Neural progenitor cell (in vitro differentiated cells): ENCODE results near the gene TMEM132E. TPM values are rescaled to one million over a fixed set of nuclear protein-coding genes. Genes with fewer than 3 reads are reported as not detected.

Source experiments
- DNase-seq: peaks from one replicate; pipeline ENCODE4 v3.0.0-alpha.2; 2016; ENCODE audit warnings: low spot score
- H2AFZ ChIP-seq: fragments of 200-600 bp; sonication (generic); replicated peaks from 2 replicates; pipeline ENCODE4 v1.6.1; 2016; ENCODE audit warnings: antibody characterized with exemption
- H3F3A ChIP-seq: fragments of 200-600 bp; sonication (generic); 2 replicates; pipeline ENCODE4 v1.6.1; 2016; ENCODE audit warnings: antibody characterized with exemption, low read depth
- H3K27ac ChIP-seq: fragments of 200-600 bp; sonication (generic); 2 replicates; pipeline ENCODE4 v1.5.1; 2016; ENCODE audit warnings: mild to moderate bottlenecking
- H3K27me3 ChIP-seq: fragments of 200-600 bp; sonication (generic); 2 replicates; pipeline ENCODE4 v1.6.1; 2016; ENCODE audit warnings: mild to moderate bottlenecking, moderate library complexity
- H3K36me3 ChIP-seq: fragments of 200-600 bp; sonication (generic); 2 replicates; pipeline ENCODE4 v1.5.1; 2016
- H3K4me1 ChIP-seq: fragments of 200-600 bp; sonication (generic); 2 replicates; pipeline ENCODE4 v1.6.1; 2016; ENCODE audit warnings: mixed run types
- H3K4me2 ChIP-seq: fragments of 200-600 bp; sonication (generic); 2 replicates; pipeline ENCODE4 v1.6.1; 2016
- H3K4me3 ChIP-seq: fragments of 200-600 bp; sonication (generic); 2 replicates; pipeline ENCODE4 v1.5.1; 2016
- H3K79me2 ChIP-seq: fragments of 200-600 bp; sonication (generic); 2 replicates; pipeline ENCODE4 v1.6.1; 2016; ENCODE audit warnings: low read depth
- H3K9ac ChIP-seq: fragments of 200-600 bp; sonication (generic); 2 replicates; pipeline ENCODE4 v1.6.1; 2016
- H3K9me3 ChIP-seq: fragments of 200-600 bp; sonication (generic); 2 replicates; pipeline ENCODE4 v1.5.1; 2016; ENCODE audit warnings: low read depth
- H4K20me1 ChIP-seq: fragments of 200-600 bp; sonication (generic); 2 replicates; pipeline ENCODE4 v1.6.1; 2016; ENCODE audit warnings: low read depth
- H3K27ac Mint-ChIP-seq: 3 replicates; pipeline ENCODE4 v1.8.0; 2021; ENCODE audit warnings: mixed read lengths
- H3K27me3 Mint-ChIP-seq: 2 replicates; pipeline ENCODE4 v1.8.0; 2022; ENCODE audit warnings: low read depth, mild to moderate bottlenecking, inconsistent platforms, moderate library complexity, mixed read lengths; ENCODE audit not compliant: insufficient read depth
- H3K36me3 Mint-ChIP-seq: 3 replicates; pipeline ENCODE4 v1.8.0; 2021; ENCODE audit warnings: mixed read lengths
- H3K4me1 Mint-ChIP-seq: 3 replicates; pipeline ENCODE4 v1.8.0; 2021; ENCODE audit warnings: mixed read lengths
- H3K4me3 Mint-ChIP-seq: 3 replicates; pipeline ENCODE4 v1.8.0; 2021; ENCODE audit warnings: mild to moderate bottlenecking, moderate library complexity, mixed read lengths
- H3K9me3 Mint-ChIP-seq: 3 replicates; pipeline ENCODE4 v1.8.0; 2020; ENCODE audit warnings: mixed read lengths
- CTCF ChIP-seq: fragments of 200-600 bp; sonication (generic); IDR thresholded peaks from 2 replicates; pipeline ENCODE4 v1.5.1; 2017; ENCODE audit warnings: antibody characterized with exemption, mild to moderate bottlenecking
- EZH2 ChIP-seq: fragments of 200-600 bp; sonication (generic); IDR thresholded peaks from 2 replicates; pipeline ENCODE4 v1.6.1; 2017; ENCODE audit warnings: antibody characterized with exemption, mild to moderate bottlenecking, moderate library complexity
- EZH2phosphoT487 ChIP-seq: fragments of 200-600 bp; sonication (generic); IDR thresholded peaks from 2 replicates; pipeline ENCODE4 v1.6.1; 2017; ENCODE audit warnings: antibody characterized with exemption
- total RNA-seq: library from RNA; depleted of rRNA; stranded (reverse); fragments of >200 nt; gene quantifications from 2 replicates; pipeline ENCODE4 v1.2.3, GENCODE V29; 2015; ENCODE audit warnings: low replicate concordance

TMEM132E gene
- total RNA-seq, 1 donor from 2014 or later = 0.21 TPM

GRCh38 chr17:34610506-34610905, 31.1 kb downstream of the TMEM132E start:
- Histone ChIP-seq H3K36me3 (no peaks in the 10 kb centered on the region), H3K27me3 (no peaks in the 10 kb centered on the region), H4K20me1 (no peaks in the 10 kb centered on the region), H3K9me3 (no peaks in the 10 kb centered on the region), H3F3A (peaks cover under 1% of the 10 kb centered on the region), H3K27ac (no peak overlapping the region), H2AFZ (no peak overlapping the region), H3K9ac (no peak overlapping the region), H3K4me2 (no peak overlapping the region), H3K4me3 (no peak overlapping the region), H3K79me2 (no peaks in the 10 kb centered on the region), H3K4me1 (peaks cover 40% of the 10 kb centered on the region)
- TF ChIP-seq EZH2 = no peak
- no peak for TF ChIP-seq CTCF
- no peak for TF ChIP-seq EZH2phosphoT487
- no peaks in the 10 kb centered on the region for H3K36me3 Mint-ChIP-seq
- H3K4me3 Mint-ChIP-seq = no peak overlapping the region
- no peaks in the 10 kb centered on the region for H3K9me3 Mint-ChIP-seq
- H3K27ac Mint-ChIP-seq = no peak overlapping the region
- H3K4me1 Mint-ChIP-seq = peaks cover 66% of the 10 kb centered on the region
- no peak for DNase-seq
- H3K27me3 Mint-ChIP-seq = peaks cover 23% of the 10 kb centered on the region

- Mint-ChIP-seq H3K27me3 (peaks cover 16% of the 10 kb centered on the region), H3K9me3 (no peaks in the 10 kb centered on the region), H3K4me1 (peaks cover 63% of the 10 kb centered on the region), H3K36me3 (no peaks in the 10 kb centered on the region), H3K27ac (peak overlapping the region; percentile 57), H3K4me3 (peak overlapping the region; percentile 24)
- H3K9ac ChIP-seq = no peak overlapping the region
- H2AFZ ChIP-seq = no peak overlapping the region
- H4K20me1 ChIP-seq = no peaks in the 10 kb centered on the region
- no peak for TF ChIP-seq CTCF
- no peak for TF ChIP-seq EZH2
- TF ChIP-seq EZH2phosphoT487 = no peak
- DNase-seq = peak; percentile 65
- no peaks in the 10 kb centered on the region for H3K79me2 ChIP-seq
- H3K9me3 ChIP-seq = no peaks in the 10 kb centered on the region
- H3K36me3 ChIP-seq = no peaks in the 10 kb centered on the region
- H3K27me3 ChIP-seq = no peaks in the 10 kb centered on the region
- H3K4me1 ChIP-seq = peaks cover 47% of the 10 kb centered on the region
- peaks cover 6% of the 10 kb centered on the region for H3F3A ChIP-seq
- peak overlapping the region; percentile 42 for H3K4me2 ChIP-seq
- H3K4me3 ChIP-seq = no peak overlapping the region
- H3K27ac ChIP-seq = no peak overlapping the region
Observed at GRCh38 chr17:34613064-34614019, 34.0 kb downstream of the TMEM132E start.

GRCh38 chr17:34614698-34615097, 35.3 kb downstream of the TMEM132E start:
- H3F3A ChIP-seq = peaks cover 6% of the 10 kb centered on the region
- H3K4me1 Mint-ChIP-seq = peaks cover 54% of the 10 kb centered on the region
- peak overlapping the region; percentile 71 for H3K4me3 Mint-ChIP-seq

More at GRCh38 chr17:34614698-34615097, 35.3 kb downstream of the TMEM132E start:
- H3K36me3 Mint-ChIP-seq = no peaks in the 10 kb centered on the region
- H3K4me3 ChIP-seq = no peak overlapping the region
- H3K9ac ChIP-seq = no peak overlapping the region
- no peaks in the 10 kb centered on the region for H3K79me2 ChIP-seq
- peak overlapping the region; percentile 78 for H3K27ac Mint-ChIP-seq
- no peak overlapping the region for H3K27ac ChIP-seq
- no peak overlapping the region for H2AFZ ChIP-seq
- H3K9me3 ChIP-seq = no peaks in the 10 kb centered on the region
- no peaks in the 10 kb centered on the region for H4K20me1 ChIP-seq
- peaks cover 42% of the 10 kb centered on the region for H3K4me1 ChIP-seq
- no peak overlapping the region for H3K4me2 ChIP-seq
- H3K27me3 Mint-ChIP-seq = peaks cover 21% of the 10 kb centered on the region
- DNase-seq = no peak
- H3K27me3 ChIP-seq = no peaks in the 10 kb centered on the region
- H3K9me3 Mint-ChIP-seq = no peaks in the 10 kb centered on the region
- TF ChIP-seq EZH2phosphoT487 (no peak), EZH2 (no peak), CTCF (no peak)
- H3K36me3 ChIP-seq = no peaks in the 10 kb centered on the region
